ENCODE results near the gene ZNF516.

ZNF516 gene

DNA sequence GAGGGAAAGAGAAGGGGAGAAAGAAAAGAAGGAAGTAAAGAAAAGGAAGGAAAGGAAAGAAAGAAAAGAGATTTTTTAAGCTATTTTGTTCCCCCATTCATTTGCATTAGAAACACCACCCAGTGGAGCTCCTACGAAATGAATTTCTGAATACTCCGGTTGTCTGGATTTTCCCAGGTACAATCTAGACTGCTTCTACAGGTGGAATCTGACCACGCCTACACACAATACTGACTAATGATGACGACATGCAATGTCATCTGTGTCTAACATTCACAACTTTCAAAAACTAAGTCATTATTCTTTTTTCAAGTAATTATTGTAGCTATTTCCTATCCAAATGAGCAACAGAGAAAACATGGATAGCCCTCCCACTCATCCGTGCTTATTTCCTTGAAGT lies 121.7 kb downstream of the ZNF516 start:
- Histone ChIP-seq H3K9ac (ENCODE audit: low read depth, low read length) (no peak overlapping the region), H3K4me3 (ENCODE audit: low read length) (no peak overlapping the region), H3K27ac (ENCODE audit: low read length) (no peak overlapping the region), H3K27me3 (ENCODE audit: insufficient read depth, low read length) (no peaks in the 10 kb centered on the region), H3K9me3 (ENCODE audit: insufficient read depth, low read depth, low read length) (no peaks in the 10 kb centered on the region), H3K36me3 (ENCODE audit: insufficient read depth, low read depth, low read length) (peaks cover 14% of the 10 kb centered on the region), H3K4me1 (ENCODE audit: insufficient read depth, low read length) (peaks cover 6% of the 10 kb centered on the region; the same call in 1 of the 2 replicates)

DNA sequence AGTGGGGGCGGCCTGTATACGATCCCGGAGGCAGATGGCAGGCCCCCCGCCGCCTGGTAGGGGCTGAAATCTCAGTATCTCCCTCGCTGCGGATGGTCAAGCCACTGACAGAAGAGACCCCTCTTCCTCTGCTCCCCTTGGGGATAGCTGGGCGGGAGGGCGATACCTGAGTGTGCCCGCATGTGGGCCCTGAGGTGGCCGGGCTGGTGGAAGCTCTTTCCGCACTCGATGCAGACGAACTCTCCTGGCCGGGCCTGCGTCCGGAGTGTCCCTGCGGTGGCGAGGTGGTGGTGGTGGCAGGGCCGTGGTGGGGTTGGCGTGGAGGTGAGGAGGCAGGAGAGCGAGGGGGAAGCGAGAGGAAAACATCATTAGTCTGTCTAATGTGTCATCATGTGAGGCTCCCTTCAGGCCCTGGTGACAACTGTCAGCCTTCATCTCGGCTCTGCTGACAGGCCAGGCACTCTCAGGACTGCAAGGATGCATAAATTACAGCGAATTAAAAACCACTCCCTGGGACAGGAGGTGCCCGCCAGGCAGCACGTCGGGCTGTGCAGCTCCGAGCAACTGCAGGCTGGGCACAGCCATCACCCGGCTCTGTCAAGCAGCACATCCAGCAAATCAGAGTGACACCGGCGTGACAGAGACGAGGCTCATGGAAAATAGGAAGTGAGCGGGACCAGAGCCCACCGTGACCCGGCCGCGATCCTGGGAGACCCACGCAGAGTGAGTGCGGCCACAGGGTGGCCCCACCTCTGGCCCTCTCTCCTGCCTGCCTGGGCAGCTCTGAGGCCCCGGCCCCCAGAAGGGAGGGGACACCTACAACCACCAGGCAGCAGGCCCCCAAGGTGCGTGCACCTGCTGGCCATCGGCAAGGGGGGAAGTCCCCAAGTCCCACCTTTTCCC lies 123.5 kb downstream of the ZNF516 start:
- Histone ChIP-seq H3K9ac (ENCODE audit: low read depth, low read length) (no peak overlapping the region), H3K4me1 (ENCODE audit: insufficient read depth, low read length) (peaks cover 12% of the 10 kb centered on the region; the same call in 1 of the 2 replicates), H3K27me3 (ENCODE audit: insufficient read depth, low read length) (no peaks in the 10 kb centered on the region), H3K9me3 (ENCODE audit: insufficient read depth, low read depth, low read length) (no peaks in the 10 kb centered on the region), H3K27ac (ENCODE audit: low read length) (no peak overlapping the region), H3K36me3 (ENCODE audit: insufficient read depth, low read depth, low read length) (peaks cover 14% of the 10 kb centered on the region), H3K4me3 (ENCODE audit: low read length) (no peak overlapping the region)

DNA sequence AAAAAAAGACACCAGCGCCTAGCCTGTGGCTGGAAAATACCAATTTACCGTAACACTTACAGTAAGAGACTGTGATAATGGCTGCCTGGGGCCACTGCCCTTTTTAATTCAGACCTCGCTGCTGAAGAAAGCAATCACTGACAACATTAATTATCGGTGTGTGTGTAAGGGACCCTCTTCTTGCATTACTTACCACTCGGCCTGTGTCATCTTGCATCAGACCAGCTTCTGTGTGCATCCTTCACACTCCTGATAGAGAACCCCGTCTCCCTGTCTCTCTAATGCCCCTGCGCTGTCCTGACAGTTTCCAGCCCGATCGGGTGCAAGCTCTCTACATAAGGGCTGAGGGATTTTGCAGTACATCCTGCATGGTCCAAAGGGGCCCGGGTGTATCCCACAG lies 124.4 kb downstream of the ZNF516 start:
- peaks cover 14% of the 10 kb centered on the region for H3K36me3 ChIP-seq (ENCODE audit: insufficient read depth, low read depth, low read length)

DNA sequence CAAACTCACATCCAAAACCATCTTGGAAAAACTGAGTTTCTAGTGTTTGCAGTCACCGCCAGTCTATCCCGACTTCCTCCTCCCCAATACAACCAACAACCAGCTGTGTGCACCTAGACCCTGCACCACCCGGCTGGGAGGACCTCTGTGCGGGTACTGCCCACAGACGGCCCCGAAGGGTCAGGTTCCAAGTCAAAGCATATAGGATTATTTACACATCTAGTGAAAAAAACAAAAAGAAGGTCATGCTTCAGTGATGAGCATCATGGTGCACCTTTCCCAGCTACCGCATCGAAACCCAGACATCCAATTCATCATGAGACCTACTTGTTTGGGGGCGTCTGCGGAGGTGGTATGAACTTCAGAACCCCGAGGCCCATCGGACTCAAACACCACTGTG lies 124.8 kb downstream of the ZNF516 start:
- Histone ChIP-seq H3K4me1 (ENCODE audit: insufficient read depth, low read length) (peaks cover 12% of the 10 kb centered on the region; the same call in 1 of the 2 replicates), H3K27ac (ENCODE audit: low read length) (no peak overlapping the region), H3K9ac (ENCODE audit: low read depth, low read length) (no peak overlapping the region), H3K27me3 (ENCODE audit: insufficient read depth, low read length) (no peaks in the 10 kb centered on the region), H3K9me3 (ENCODE audit: insufficient read depth, low read depth, low read length) (no peaks in the 10 kb centered on the region), H3K4me3 (ENCODE audit: low read length) (no peak overlapping the region), H3K36me3 (ENCODE audit: insufficient read depth, low read depth, low read length) (peaks cover 14% of the 10 kb centered on the region)

More for the DNA sequence above, 124.4 kb downstream of the ZNF516 start:
- H3K9ac ChIP-seq (ENCODE audit: low read depth, low read length) = no peak overlapping the region
- no peak overlapping the region for H3K27ac ChIP-seq (ENCODE audit: low read length)
- H3K27me3 ChIP-seq (ENCODE audit: insufficient read depth, low read length) = no peaks in the 10 kb centered on the region
- H3K4me3 ChIP-seq (ENCODE audit: low read length) = no peak overlapping the region
- no peaks in the 10 kb centered on the region for H3K9me3 ChIP-seq (ENCODE audit: insufficient read depth, low read depth, low read length)
- H3K4me1 ChIP-seq (ENCODE audit: insufficient read depth, low read length) = peaks cover 12% of the 10 kb centered on the region; the same call in 1 of the 2 replicates

DNA sequence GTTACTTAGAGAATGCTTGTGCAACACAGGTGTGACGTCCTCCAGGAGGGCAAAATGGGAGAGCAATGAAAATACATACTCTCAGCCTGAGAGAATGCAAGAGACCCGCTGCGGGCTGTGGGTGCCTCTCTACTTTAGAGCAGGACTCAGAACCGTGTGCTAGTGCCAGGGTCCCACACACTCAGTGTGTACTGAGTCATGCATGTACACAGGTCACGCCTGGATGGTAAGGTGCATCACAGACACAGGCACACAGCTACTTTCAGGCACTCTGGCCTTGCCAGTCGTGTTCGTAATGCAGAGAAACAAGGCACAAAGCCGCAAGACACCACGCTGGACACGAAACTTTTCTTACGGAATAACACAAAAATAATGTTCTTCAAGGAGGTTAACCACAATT lies 125.3 kb downstream of the ZNF516 start:
- H3K9ac ChIP-seq (ENCODE audit: low read depth, low read length) = no peak overlapping the region
- H3K9me3 ChIP-seq (ENCODE audit: insufficient read depth, low read depth, low read length) = no peaks in the 10 kb centered on the region
- no peak overlapping the region for H3K4me3 ChIP-seq (ENCODE audit: low read length)
- H3K36me3 ChIP-seq (ENCODE audit: insufficient read depth, low read depth, low read length) = peaks cover 14% of the 10 kb centered on the region
- no peaks in the 10 kb centered on the region for H3K27me3 ChIP-seq (ENCODE audit: insufficient read depth, low read length)
- H3K27ac ChIP-seq (ENCODE audit: low read length) = no peak overlapping the region
- peaks cover 12% of the 10 kb centered on the region; the same call in 1 of the 2 replicates for H3K4me1 ChIP-seq (ENCODE audit: insufficient read depth, low read length)

DNA sequence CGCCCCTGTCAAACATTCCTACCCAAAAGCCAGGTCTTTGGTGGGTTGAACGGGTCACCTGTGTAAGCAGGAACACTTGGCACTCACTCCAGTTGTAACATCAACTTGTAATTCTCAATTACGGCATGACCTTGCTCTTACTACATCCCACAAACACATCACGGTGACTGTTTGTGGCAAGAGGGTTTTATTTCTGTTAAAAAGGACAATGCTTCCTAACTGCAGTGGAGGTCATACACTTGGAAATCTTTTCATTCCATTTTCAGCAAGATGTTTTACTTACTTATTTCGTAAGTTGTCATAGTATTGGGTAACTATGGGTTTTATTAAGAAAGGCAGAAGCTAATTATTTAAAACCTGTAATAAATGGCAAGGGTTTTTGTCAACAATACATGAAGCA lies 126.1 kb downstream of the ZNF516 start:
- Histone ChIP-seq H3K27me3 (ENCODE audit: insufficient read depth, low read length) (no peaks in the 10 kb centered on the region), H3K4me1 (ENCODE audit: insufficient read depth, low read length) (peaks cover 12% of the 10 kb centered on the region; the same call in 1 of the 2 replicates), H3K4me3 (ENCODE audit: low read length) (no peak overlapping the region), H3K9me3 (ENCODE audit: insufficient read depth, low read depth, low read length) (no peaks in the 10 kb centered on the region), H3K36me3 (ENCODE audit: insufficient read depth, low read depth, low read length) (peaks cover 14% of the 10 kb centered on the region), H3K27ac (ENCODE audit: low read length) (no peak overlapping the region), H3K9ac (ENCODE audit: low read depth, low read length) (no peak overlapping the region)

DNA sequence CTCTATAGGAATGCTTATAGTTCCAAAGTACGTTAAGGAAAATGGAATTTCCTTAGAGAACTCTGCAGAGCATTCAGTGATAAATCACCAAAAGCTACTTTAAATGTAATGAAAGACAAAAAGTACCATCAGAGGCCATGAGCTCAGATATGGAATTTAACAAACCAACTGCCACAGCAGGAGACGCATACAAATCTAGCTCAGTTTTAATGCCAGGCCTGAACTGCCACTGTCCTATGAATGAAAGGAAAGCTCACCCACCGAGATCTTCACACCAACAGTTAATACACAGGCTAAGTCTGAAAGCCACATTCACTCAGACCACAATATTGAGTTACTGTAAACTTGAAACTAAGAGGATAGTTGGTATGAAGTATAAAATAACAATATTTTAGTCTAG lies 126.8 kb downstream of the ZNF516 start:
- Histone ChIP-seq H3K36me3 (ENCODE audit: insufficient read depth, low read depth, low read length) (peaks cover 14% of the 10 kb centered on the region), H3K9ac (ENCODE audit: low read depth, low read length) (no peak overlapping the region), H3K4me3 (ENCODE audit: low read length) (no peak overlapping the region), H3K27me3 (ENCODE audit: insufficient read depth, low read length) (no peaks in the 10 kb centered on the region), H3K9me3 (ENCODE audit: insufficient read depth, low read depth, low read length) (no peaks in the 10 kb centered on the region), H3K4me1 (ENCODE audit: insufficient read depth, low read length) (peaks cover 8% of the 10 kb centered on the region; the same call in 1 of the 2 replicates), H3K27ac (ENCODE audit: low read length) (no peak overlapping the region)

DNA sequence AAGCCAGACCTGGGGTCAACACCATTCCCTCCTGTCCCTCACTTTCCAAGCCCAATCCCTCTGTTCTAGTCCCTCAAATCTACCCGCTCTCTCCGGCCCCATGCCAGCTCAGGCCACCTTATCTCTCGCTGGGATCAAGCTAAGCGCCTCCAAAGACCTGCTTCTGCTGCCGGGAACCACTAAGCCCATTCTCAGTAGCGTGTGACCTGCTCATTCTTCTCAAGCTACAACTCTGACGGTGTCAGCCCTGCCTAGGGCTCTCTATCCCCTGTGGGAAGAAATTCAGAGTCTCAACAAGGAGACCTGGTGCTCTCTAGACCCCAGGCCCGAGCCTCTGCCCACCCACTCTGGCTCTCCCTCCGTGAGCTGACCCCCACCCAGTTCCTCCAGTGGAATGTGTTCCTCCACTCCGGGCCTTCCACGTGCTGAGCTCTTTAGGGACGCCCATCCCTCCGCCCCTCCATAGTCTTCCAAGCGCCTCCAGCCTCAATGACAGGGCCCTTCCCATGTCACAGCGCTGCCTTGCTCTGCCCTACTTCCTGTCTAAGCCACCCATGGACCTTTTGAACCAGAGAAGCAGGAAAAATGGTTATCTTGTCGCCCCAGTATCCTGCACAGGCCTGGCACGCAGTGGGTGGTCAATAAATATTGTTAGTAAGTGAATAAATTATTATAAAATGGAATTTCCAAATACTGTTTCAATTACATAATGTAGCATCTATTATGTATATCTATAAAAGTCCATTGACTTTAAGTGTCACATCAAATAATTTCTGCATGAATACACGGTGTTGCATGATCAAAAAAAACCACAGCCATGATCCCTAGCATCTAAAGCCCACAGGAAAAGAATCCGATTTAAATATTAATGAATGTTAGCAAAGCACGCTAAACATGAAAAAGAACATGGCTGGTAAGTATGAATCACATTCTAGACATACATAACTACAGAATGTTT lies 127.6 kb downstream of the ZNF516 start:
- Histone ChIP-seq H3K27ac (ENCODE audit: low read length) (no peak overlapping the region), H3K9ac (ENCODE audit: low read depth, low read length) (no peak overlapping the region), H3K36me3 (ENCODE audit: insufficient read depth, low read depth, low read length) (peaks cover 14% of the 10 kb centered on the region), H3K9me3 (ENCODE audit: insufficient read depth, low read depth, low read length) (no peaks in the 10 kb centered on the region), H3K27me3 (ENCODE audit: insufficient read depth, low read length) (no peaks in the 10 kb centered on the region), H3K4me3 (ENCODE audit: low read length) (no peak overlapping the region), H3K4me1 (ENCODE audit: insufficient read depth, low read length) (peaks cover 8% of the 10 kb centered on the region; the same call in 1 of the 2 replicates)

DNA sequence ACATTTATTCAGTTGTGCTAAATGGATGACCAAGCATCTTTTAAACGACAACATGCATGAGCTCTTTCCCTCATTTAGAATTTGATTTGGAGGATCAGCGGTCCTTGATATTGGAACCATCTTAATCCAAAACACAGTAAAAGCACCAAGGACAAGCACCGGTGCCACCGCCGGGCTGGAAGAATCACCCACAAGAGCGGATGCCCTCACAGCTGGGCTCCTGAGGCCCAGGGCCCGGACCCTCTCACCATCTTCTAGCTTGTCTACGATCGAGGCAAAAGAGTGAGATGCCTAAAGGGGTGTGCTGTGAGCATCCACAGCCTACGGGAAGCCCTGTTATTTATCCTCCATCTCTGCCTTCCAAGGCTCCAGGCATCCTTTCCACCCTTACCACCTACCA lies 129.5 kb downstream of the ZNF516 start:
- Histone ChIP-seq H3K9me3 (ENCODE audit: insufficient read depth, low read depth, low read length) (no peaks in the 10 kb centered on the region), H3K4me1 (ENCODE audit: insufficient read depth, low read length) (peaks cover 16% of the 10 kb centered on the region), H3K27ac (ENCODE audit: low read length) (no peak overlapping the region), H3K9ac (ENCODE audit: low read depth, low read length) (no peak overlapping the region), H3K36me3 (ENCODE audit: insufficient read depth, low read depth, low read length) (peaks cover 10% of the 10 kb centered on the region), H3K27me3 (ENCODE audit: insufficient read depth, low read length) (no peaks in the 10 kb centered on the region), H3K4me3 (ENCODE audit: low read length) (no peak overlapping the region)

DNA sequence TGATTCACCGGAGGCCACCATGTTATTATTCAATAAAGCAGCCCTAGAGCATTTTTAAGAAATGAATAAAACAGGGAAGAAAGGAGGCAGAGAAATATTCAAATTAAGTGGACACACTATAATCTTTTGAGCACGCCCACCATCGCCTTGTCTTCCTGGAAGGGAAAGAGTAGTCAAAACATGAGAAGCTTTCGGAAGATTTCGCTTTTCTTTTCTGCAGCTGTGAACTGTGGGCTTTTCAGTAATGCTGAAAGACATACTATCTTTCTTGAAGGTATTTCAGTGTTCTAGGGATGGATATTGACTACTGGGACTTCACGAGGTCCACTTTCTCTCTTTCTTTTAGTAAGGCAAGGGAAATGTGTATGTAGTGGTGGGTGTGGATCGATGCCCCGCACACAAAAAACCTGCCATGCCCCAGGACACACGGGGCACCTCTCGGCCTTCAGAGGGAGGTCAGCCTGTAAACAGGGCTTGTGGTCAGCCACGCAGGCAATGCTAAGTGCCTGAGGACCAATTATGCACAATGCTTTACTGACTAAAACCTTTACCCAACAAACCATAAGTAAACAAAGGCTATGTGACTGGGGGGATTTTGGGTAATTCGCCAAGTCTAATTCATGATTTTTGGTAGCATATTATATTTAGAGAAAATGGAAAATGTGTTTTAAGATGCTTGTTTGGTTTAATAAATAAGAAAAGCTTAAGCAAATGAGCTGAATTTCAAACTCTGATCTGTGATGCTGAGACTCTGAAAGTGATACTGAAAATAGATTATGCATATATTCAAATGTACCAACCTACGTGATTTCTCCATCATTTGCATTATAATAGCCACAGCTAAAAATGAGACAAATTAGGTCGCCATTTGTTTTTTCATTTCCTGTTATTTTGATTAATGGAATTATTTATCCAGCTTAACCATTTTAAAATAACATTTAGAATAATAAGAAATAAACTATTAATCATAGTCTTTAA lies 130.5 kb downstream of the ZNF516 start:
- H3K9me3 ChIP-seq (ENCODE audit: insufficient read depth, low read depth, low read length) = no peaks in the 10 kb centered on the region
- no peak overlapping the region for H3K4me3 ChIP-seq (ENCODE audit: low read length)
- H3K9ac ChIP-seq (ENCODE audit: low read depth, low read length) = no peak overlapping the region
- H3K27ac ChIP-seq (ENCODE audit: low read length) = no peak overlapping the region
- H3K4me1 ChIP-seq (ENCODE audit: insufficient read depth, low read length) = peaks cover 16% of the 10 kb centered on the region
- no peaks in the 10 kb centered on the region for H3K27me3 ChIP-seq (ENCODE audit: insufficient read depth, low read length)
- H3K36me3 ChIP-seq (ENCODE audit: insufficient read depth, low read depth, low read length) = no peaks in the 10 kb centered on the region
